GM19351 (cell line): ENCODE measurements around the gene TUBAL3.

ENCODE experiments used
- ATAC-seq: cut with Tn5 transposase; IDR thresholded peaks from one replicate; pipeline ENCODE4 v1.9.1; 2021; ENCODE audit warnings: mild to moderate bottlenecking, moderate library complexity; ENCODE audit not compliant: unreplicated experiment

Gene TUBAL3

GRCh38 chr10:5404208-5405041 is at the start of gene TUBAL3:
Gene TUBAL3 (minus strand): TSS chr10:5404828. CDS start chr10:5404792, 36 bp downstream.
- no peak for ATAC-seq

GRCh38 chr10:5453749-5454489 is 49.3 kb upstream of the TUBAL3 start:
- ATAC-seq = no peak

DNA sequence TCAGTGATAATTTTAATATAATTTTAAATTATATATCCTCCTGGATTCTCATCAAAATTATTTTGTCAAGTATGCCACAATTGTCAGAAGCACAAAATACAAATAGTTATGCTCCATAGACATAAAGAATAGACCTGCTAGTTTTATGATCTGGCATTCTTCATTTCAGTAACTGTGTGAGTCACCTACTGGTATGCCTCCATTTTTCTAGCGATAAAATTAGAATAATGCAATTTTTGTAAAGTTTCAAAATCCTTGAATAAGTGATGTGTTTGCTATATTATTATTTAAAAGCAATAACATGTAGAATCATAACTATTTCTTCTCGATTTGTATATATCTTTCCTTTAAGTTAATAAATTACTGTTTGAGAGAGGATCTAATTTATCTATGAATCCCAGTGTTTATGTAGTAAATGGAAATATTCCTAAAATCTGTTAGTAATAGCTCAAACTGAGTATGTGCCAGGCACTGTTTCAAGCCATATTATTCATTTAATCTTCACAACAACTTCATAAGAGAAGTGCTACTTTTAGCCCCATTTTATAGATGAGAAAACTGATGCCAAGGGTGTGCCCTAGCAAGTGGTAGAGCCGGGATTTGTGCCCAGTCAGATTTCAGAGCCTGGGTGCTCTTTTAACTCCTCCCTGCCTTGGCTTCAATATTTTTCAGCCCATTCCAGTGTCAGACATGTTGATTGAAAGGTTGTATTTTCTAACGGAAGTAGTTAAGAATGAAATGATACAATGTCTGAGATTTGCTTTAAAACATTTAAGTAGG is 46.2 kb upstream of the TUBAL3 start:
- no peak for ATAC-seq

- no peak for ATAC-seq
Observed at GRCh38 chr10:5449823-5450222, 45.2 kb upstream of the TUBAL3 start.

- ATAC-seq = no peak
Observed at GRCh38 chr10:5449227-5449626, 44.6 kb upstream of the TUBAL3 start.

DNA sequence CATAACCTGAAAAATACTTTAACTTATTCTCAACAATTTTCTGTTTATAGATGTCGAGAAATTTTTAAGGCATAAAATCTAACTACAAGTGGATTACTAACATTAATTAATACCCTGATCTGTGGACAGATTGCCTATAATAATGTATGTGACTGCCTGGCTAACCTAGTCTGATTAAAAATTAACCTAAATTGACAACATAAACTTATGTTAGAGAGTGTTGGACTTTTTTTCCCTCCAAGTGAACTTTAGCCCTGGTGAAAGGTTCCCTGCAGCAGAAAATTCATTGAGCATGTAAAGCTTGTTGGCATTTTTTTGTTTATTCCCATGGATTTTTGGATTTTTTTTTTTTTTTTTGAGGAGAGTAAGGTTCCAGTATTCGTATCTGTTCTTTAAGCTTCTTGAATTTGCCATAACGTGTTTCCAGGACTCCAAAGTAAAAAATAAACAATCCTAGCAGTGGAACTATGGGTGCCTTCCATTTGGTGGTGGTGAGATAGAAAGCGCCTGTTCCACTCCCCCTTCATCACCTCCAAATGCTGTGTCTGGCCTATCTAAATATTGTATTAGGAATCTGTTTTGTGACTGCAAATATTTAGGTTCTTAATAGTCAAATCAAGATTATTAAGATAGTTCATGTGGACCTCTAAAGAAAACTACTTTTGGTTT is 43.8 kb upstream of the TUBAL3 start:
- no peak for ATAC-seq

DNA sequence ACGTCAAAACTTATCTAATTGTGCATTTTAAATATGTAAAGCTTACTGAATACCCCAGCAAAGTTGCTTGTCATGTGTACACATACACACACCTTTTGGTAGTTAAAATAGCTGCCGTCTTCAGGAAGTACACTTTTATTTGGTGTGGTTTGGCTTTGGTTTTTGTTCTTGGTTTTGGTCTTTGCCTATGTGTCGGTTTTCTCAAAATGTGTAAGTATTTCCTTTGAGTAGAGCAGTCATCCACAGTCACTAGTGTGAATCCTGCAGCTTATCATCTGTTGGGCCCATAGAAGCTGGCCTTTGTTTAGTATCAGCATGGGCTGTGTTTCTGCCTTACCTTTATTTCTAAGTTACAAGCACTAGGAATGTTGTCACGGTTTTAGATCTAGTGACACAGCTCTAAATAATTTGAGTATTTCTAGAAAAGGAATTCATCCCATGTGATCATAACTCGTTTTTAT is 43.0 kb upstream of the TUBAL3 start:
- ATAC-seq = peak; percentile 59

DNA sequence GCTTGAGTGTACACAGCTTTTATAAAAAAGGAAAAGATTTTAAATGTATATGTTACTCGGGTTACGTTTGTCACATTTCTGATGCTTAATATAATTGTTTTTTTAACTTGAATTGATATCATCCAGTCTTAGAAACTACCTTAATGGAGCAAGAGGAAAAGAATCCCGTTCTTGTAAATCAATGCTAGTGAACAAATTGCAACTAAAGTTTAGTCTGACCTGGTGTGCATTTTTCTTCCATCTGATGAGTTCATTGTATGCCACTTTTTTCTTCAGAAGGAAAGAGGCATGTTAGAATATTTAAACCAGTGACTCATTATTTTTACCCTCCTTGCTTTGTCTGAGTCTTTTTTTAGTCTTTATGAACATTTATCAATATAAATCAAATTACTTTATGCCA is 42.4 kb upstream of the TUBAL3 start:
- no peak for ATAC-seq

DNA sequence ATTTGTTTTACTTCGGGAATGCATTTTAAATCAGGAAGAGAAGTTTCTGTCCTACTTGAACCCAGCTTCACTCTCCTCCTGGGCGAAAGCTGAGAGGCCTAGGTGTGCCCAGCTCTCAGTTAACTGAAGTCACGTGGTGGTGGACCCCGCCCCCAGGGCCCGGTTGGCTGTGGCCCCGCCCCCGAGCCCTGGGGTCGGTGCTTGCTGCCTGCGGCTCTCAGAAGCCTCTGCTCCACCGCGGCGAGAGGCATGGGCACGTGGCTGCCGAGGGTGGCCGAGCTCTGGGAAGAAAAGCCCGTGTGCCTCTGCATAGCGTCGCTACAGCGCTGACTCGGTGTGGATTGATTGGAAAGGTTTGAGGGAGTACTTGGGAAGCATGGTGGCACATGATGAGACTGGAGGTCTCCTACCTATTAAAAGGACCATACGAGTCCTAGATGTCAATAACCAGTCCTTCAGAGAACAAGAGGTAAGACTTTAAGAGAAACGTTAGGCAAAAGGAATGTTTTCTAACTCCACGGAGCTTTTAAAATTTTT is 41.8 kb upstream of the TUBAL3 start:
- ATAC-seq = peak; percentile 36

GRCh38 chr10:5445006-5445405 is 40.4 kb upstream of the TUBAL3 start:
- ATAC-seq = no peak

DNA sequence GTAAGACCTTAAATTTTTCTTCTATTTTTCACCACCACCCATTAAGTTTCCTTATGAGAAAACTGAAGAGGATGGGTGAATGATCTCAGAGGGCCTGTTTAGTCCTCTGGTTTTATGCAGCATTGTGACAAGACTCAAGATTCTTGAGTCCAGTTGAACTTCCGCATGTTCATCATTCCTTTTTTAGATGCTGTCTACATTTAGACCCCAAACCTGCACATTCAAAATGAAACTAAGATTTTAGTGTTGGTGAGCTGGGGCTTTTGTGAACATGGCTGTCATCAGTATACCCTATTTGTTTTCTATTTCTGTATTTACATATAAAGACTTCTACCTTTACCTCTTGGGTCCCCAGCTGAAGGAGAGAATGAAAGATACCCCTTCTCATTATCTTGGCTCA is 38.8 kb upstream of the TUBAL3 start:
- ATAC-seq = peak; percentile 76

- ATAC-seq = peak; percentile 25
Observed at GRCh38 chr10:5442990-5443370, 38.4 kb upstream of the TUBAL3 start.

GRCh38 chr10:5442065-5442989 is 37.7 kb upstream of the TUBAL3 start:
- no peak for ATAC-seq

- no peak for ATAC-seq
Observed at GRCh38 chr10:5441106-5441505, 36.5 kb upstream of the TUBAL3 start.

DNA sequence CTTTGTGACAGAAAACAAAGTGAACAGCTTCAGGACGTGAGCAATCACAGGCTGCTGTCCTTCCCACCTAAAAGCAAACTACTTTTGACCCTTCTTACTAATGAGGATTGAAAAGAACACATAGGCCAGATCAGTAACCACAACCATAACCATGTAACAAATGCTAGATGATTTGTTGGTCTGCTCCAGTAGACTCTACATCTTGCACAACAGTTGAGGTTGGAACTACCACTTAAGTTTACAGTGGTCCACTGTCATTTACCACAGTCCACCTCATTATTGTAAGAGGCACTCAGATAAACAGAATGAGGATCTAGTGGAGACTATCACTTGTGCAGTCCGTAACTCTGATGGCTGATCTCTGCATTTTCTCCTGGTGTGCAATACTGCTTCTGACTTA is 35.6 kb upstream of the TUBAL3 start:
- ATAC-seq = no peak

GRCh38 chr10:5435328-5435727 is 30.7 kb upstream of the TUBAL3 start:
- ATAC-seq = no peak

DNA sequence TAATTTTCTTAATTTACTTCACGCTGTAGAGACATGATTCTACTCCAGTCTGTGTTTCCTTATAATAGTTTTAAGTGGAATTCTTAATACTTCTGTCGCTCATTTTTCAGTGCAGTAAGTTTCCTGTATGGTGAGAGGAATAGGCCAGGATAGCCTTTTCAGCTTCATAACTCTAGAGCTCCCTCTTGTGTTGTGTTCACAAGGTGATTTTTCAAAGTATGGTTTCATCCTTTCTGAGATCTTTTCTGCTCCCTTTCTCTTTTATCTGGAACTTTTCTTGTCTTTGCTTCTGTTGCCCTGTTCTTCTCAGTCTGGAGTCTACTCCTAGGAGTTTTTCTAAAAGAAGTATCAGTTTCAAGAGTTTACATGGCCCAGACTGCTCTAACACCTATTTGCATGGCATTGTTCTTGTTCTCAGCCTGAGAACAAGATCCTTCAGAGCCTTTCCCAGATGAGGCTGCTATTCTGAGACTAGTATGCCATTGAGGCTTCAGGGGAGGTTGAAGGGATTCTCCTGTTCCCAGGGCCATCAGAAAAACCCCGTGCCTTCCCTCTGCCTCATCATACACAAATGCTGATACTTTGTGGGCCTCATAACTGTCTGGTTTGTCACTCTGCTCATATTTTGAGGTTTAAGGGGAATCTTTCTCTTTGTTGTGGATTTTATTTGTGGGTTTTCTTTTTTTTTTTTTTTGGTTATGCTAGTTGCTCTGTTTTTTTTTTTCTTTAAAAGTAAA is 29.6 kb upstream of the TUBAL3 start:
- peak; percentile 69 for ATAC-seq

- no peak for ATAC-seq
Observed at GRCh38 chr10:5433182-5433581, 28.6 kb upstream of the TUBAL3 start.

- no peak for ATAC-seq
Observed at GRCh38 chr10:5428133-5428532, 23.5 kb upstream of the TUBAL3 start.
